RCC 7860 (cell line): ENCODE results near the gene CYFIP2.

Source experiments
- DNase-seq: peaks from one replicate; pipeline ENCODE4 v3.0.0-alpha.2; 2015; ENCODE audit warnings: low spot score
- FAIRE-seq: peaks from 2 replicates; lab custom pipeline; 2012; peaks lifted over from hg19 to GRCh38; lab: Jason Lieb, UNC

The CYFIP2 gene

DNA sequence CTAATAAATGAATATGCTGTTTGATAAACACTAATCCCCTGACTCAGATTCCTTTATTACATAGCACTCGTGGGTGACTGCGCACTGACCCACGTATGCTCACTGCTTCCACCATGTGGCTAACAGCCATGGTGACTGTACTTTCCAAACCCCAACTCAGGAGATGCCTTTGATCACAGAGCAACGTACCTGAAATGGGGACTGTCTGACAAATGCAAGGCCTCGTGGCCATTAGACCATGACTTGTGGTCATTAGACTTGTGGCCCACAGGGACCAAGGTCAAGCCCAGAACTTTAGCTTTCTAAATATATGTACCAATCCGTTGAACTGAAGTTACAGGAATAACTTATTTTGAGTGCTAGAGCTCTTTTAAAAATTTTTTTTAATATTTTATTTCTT lies 46.6 kb downstream of the CYFIP2 start:
- peak; percentile 56 for DNase-seq
- FAIRE-seq: no peak

- FAIRE-seq (no peak), DNase-seq (no peak)
These were observed 56.7 kb downstream of the CYFIP2 start for GRCh38 chr5:157322581-157322980.

DNA sequence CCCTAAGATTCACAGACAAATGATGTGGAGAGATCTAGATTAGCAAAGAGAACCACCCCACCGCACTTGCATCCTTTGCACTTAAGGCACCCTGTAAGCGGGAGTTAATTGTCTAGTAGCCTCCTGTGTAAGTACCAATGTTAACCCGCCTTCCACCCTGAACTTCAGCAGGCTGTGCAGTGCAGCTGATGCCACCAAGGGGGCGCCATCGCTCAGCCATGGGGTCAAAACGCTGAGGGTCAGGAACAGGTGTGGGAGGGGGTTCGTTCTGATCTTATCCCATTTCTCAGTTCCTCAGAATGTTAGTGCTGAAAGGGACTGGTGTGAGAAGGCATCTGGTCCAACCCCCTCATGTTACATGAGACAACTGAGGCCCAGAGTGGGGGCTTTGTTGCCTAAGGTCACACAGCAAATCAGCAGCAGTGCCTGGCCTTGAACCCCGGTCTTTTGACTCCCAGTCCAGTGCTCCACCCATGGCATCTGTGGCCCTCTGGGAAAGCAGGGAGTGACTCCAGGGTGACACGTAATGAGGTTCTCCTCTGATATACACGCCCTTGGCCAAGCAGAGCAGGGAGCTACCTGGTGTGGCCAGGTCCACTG lies 57.3 kb downstream of the CYFIP2 start:
- FAIRE-seq: no peak
- DNase-seq: no peak

GRCh38 chr5:157324237-157324636 lies 58.3 kb downstream of the CYFIP2 start:
- no peak for DNase-seq
- no peak for FAIRE-seq

DNA sequence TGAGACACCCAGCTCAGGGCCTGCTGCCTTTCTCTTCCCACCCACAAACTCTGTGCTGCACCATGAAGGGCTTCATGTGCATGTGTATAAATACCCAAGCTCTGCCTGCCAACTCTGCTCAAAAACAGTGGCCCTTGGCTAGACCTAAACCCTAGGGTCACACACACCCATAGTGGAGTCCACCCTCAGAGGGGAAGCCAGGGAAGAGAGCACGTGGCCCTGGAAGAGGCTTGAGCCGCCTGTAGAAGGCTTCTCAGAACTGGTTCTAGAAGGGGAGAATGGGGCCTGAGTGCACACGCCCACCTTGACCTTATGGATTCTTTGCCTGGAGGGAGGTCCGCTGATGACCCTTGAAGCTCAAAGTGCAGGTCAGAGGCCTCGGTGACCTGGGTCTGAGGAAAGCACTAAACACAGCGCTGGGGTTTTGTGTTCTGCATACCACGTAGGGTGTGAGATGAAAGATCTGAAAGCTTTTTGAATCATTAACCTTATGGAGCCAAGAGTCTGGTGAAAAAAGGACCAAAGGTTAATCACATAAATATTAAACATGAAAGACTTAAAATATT lies 60.6 kb downstream of the CYFIP2 start:
- no peak for DNase-seq
- no peak for FAIRE-seq

DNA sequence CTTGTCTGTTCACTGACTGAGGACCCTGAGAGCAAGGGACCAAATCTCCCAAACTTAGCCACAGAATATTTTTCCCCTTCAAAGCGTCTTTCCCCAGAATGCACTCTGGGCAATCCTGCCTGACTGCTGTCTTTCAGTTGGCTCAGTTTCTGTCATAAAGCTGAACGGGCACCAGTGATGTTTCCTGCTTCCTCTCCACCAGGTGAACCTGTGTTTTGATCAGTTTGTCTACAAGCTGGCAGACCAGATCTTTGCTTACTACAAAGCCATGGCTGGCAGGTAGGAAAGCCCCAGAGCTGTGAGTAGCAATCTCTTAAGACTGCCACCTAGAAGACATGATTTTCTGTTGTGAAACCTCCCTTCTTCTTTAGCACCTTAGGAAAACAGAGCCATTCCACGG lies 61.8 kb downstream of the CYFIP2 start:
- DNase-seq (no peak), FAIRE-seq (no peak)

DNA sequence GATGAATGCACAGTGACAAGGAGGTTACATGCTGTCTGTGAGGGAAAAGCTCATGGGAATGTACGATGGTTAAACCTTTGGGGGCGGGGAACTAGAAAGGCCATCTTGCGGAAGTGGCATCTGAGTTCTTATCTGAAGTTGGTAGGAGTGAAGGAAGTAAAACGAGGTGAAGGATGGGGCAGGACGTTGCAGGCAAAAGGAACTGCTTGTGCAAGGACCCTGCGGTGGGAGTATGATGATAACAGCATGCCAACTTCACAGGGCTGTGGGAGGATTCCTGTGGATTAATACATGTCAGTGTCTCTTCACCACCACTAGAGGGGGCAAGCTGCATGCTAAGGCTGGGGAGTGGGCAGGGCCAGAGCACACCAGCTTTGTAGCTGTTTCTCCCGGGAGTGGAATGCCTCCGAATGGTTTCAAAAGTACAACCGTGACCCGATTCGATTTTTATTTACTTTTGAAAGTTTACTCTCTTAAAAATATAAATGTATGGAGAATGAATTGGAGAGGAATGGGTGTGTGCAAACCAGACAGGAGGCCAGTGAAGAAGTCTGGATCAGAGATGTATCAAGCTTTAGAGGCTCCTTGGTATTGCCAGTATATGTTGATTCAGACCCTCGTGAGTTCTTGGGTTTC lies 62.5 kb downstream of the CYFIP2 start:
- peak; percentile 72 for FAIRE-seq

DNA sequence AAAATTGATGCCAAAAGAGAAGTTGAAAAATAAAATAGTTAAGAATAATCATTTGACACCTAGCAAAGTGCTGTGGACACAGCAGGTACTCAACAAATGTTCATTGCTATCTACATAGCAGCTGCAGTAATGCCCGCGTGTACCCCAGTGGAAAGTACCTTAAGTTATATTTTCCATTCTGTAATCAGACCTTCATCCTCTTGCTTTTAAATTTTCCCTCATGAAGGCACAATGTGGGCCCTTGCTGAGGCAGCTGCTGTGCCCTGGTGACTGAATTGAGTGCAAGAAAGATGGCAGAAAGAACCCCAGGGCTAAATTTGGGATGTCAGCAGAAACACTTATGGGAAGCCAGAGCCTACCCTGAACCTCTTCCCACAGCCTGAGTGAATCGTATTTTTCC lies 65.9 kb downstream of the CYFIP2 start:
- DNase-seq (no peak), FAIRE-seq (no peak)

More for the DNA sequence above, 62.5 kb downstream of the CYFIP2 start:
- DNase-seq: peak; percentile 67

GRCh38 chr5:157335534-157336422 lies 69.9 kb downstream of the CYFIP2 start:
- DNase-seq (no peak), FAIRE-seq (no peak)

DNA sequence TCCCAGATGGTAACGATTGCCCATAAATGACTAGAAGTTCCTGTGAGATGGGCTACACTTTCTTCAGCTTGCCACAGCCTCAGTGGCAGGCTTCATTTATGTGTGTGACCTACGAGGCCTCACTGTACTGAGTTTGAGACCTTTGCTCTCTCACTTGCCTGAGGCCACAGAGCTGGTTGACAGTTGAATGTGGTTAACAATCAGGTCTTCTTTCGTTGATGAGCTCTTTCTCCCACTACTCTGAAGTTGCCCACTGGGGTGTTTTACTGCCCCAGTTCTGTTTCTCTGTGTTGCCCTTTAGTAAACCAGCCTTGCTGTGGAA lies 70.5 kb downstream of the CYFIP2 start:
- FAIRE-seq (no peak), DNase-seq (no peak)

- FAIRE-seq: no peak
- DNase-seq: no peak
These were observed 73.5 kb downstream of the CYFIP2 start for GRCh38 chr5:157339409-157339808.

DNA sequence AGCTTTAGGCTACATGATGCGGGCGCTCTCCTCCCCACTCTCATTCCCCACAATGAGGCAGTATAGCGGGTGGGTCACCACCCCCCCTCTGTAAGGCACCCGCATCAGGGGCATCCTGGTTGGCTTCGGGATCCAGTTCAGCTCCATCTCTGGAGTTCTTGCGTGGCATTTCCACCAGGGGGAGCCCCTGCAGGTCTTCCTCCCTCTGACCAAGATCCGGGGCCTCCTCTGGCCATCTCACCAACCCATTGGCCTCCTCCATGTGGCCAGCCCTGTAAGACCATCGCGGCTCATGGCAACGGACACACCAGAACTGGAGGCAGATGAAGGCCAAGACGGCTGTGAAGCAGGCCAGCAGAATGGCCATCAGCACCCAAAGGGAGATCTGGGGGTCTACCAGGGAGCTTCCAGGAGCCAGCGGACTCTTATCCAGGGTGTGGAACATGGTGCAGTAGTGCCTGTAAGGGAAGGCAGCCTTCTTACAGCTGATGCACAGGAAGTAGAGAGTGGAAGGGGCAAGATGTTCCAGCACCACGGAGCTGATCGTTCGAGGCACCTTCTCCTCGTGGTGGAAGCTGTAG lies 77.0 kb downstream of the CYFIP2 start:
- DNase-seq (no peak), FAIRE-seq (no peak)

DNA sequence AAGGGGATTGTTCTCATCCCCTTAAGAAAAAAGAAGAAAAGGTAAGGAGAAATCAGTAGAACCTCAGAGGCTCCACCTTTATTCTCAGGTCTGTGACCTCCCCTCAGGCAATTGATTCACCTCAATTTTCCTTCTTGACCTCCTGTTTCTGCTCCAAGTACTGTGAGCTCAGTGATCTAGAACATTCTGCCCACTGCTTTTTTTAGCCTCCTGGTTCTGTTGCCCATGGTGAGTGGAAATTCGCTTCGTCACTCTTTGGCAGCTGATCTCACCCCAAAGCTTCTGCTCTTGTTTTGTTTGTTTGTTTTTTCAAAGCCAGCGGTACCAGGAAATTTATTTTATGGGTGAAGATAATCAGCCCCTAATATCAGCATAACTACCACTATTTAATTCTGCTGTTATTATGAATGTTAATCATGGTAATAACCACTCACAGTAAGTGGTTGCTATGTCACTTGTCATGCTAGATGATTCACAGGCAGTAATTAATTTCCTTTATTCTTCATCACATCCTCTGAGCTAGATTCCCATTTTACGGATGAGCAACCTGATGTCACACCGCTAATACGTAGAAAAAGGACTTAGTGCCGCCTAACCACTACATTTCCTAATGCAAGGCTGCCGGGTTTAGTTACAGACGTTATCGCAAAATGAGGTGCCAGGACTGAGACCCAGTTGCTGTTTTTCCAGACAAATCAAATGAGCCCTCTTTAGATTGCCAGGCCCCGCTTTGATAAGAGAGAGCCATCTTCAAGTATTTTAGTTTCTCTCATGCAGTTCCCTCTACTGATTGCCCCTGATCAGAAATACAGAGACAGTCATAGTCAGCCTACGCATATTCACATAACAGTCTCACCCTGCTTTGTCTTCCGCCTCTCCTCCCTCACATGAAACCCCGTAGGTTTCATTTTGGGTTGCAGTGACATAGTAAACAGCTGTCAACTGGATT lies 78.2 kb downstream of the CYFIP2 start:
- FAIRE-seq: no peak
- no peak for DNase-seq

- FAIRE-seq (no peak), DNase-seq (no peak)
These were observed 79.1 kb downstream of the CYFIP2 start for GRCh38 chr5:157345067-157345466.

DNA sequence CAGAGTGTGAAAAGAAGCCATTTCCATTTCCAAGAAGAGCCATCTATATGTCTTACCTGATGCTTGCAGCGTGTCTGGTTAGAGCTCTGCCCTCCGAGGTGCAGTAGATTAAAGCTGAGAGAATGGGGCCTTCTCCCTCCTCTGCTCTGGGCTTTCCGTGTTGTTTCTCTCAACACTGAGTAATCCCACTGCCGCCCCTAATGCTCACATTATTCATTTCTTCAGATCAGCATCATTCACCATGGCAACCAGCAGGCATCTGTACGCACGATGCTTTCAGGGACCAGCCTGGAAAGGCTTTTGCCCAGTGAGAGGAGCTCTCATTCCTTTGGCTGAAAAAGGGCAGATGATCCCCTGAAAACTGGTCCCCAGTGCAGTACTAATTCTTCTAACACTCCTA lies 79.6 kb downstream of the CYFIP2 start:
- DNase-seq (no peak), FAIRE-seq (no peak)

DNA sequence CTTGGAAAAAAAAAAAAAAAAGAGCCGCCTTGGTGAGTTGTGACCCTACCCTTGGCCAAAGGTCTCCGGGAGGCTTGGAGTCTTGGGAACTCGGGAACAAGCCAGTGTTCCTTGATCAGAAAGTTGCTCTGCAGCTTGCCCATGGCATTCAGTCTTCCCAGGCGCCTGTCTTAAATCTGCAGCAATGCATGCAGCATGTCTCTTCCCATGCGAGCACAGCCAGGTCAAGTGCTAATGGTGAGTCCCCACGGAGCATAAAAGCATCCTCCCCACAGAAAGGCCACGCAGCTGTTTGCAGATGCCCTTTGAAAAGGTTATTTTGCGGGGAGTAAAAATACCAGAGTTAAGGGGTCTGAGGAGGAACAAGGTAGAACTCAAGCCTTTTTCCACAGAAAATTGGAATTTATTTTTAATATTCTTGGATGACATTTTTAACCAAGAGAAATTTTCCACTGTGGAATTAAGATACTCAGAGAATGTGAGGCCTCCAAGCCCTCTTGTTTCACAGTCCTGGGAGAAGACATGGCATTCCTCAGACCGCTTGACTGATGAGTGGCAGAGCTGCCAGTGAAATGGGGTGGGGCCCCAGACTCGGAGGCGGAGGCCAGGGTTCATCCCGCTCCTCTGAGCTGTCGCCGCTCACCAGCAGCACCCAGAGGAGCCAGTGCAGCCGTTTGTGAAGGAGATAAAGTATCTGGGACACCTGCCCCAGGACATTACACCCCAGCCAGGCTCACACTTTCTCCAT lies 81.6 kb downstream of the CYFIP2 start:
- no peak for FAIRE-seq
- no peak for DNase-seq

DNA sequence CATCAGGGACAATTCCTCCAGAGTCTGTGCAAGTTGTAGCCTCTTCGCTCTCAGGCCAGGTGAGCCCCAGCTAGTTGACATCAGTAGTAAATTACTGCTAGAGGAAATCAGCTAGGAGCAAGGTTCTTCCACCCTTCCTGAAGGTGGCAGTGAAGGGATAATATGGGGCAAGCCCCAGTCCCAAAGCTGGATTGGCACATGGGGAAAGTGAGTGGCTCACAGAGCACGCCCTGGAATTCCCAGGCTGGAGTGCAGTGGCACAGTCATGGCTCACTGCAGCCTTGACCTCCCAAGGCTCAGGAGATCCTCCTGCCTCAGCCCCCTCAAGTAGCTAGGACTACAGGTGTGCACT lies 82.1 kb downstream of the CYFIP2 start:
- FAIRE-seq (no peak), DNase-seq (no peak)

- no peak for DNase-seq
- FAIRE-seq: no peak
These were observed 85.2 kb downstream of the CYFIP2 start for GRCh38 chr5:157350939-157351801.

DNA sequence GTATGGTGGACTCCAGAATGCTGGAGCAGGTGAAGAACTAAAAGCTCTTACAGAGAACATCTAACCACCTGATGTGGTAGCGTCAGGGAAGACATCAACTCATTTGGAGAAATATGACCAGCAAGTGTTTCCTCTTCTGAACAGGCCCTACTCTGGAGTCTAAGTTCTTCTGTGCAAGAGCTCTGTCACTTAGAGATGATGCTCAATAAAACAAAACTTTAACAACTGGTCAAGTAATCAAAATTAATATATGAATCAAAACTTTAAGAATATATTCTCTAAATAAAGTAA lies 85.8 kb downstream of the CYFIP2 start:
- FAIRE-seq: no peak
- DNase-seq: no peak
